AG10803 (cell line): ENCODE measurements around the gene PDE6A.
A peak's percentile ranks its signal among the peaks of the same experiment; 100 is the strongest.

ENCODE experiments used
- DNase-seq: peaks from one replicate; pipeline ENCODE4 v3.0.0; 2010; ENCODE audit warnings: low read depth
- H3K4me3 ChIP-seq: 2 replicates; pipeline ENCODE4 v1.5.1; 2011; ENCODE audit warnings: mild to moderate bottlenecking, low read length, control low read depth
- CTCF ChIP-seq: conservative IDR thresholded peaks from 2 replicates; pipeline ENCODE4 v1.5.1; 2011; ENCODE audit warnings: mild to moderate bottlenecking, low read length, control low read depth, inconsistent platforms

Gene PDE6A

GRCh38 chr5:149836451-149837139, 108.0 kb downstream of the PDE6A start:
- no peak overlapping the region for H3K4me3 ChIP-seq
- no peak for TF ChIP-seq CTCF
- no peak for DNase-seq

GRCh38 chr5:149834246-149834855, 110.2 kb downstream of the PDE6A start:
- TF ChIP-seq CTCF: peak; percentile 88
- H3K4me3 ChIP-seq: no peak overlapping the region
- peak; percentile 87 for DNase-seq

GRCh38 chr5:149833116-149833827, 111.3 kb downstream of the PDE6A start:
- no peak for DNase-seq
- no peak overlapping the region for H3K4me3 ChIP-seq
- no peak for TF ChIP-seq CTCF

DNA sequence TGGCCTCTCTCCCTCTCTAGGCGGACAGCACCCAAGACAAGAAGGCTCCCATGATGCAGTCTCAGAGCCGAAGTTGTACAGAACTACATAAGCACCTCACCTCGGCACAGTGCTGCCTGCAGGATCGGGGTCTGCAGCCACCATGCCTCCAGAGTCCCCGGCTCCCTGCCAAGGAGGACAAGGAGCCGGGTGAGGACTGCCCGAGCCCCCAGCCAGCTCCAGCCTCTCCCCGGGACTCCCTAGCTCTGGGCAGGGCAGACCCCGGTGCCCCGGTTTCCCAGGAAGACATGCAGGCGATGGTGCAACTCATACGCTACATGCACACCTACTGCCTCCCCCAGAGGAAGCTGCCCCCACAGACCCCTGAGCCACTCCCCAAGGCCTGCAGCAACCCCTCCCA, 112.0 kb downstream of the PDE6A start:
- TF ChIP-seq CTCF: no peak
- no peak overlapping the region for H3K4me3 ChIP-seq
- no peak for DNase-seq

- H3K4me3 ChIP-seq: no peak overlapping the region
- peak; percentile 3 for DNase-seq
- no peak for TF ChIP-seq CTCF
Measured at GRCh38 chr5:149831492-149831891, 113.1 kb downstream of the PDE6A start.

GRCh38 chr5:149830579-149830978, 114.0 kb downstream of the PDE6A start:
- H3K4me3 ChIP-seq: no peak overlapping the region
- no peak for TF ChIP-seq CTCF
- no peak for DNase-seq

DNA sequence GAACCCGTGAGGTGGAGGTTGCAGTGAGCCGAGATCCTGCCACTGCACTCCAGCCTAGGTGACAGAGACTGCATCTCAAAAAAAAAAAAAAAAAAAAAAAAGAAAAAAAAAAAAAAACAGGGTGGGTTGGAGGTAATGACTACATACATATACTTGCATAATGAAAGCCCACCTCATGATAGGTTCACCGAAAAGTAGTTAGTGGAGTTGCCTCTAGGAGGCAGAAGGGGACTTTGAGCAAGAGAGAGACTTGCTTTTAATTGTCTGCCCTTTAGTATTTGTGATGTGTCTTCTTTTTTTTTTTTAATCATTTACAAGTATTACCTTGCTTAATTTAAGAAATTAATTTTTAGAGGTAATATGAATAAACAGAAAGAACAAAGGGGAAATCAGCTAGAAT, 114.6 kb downstream of the PDE6A start:
- H3K4me3 ChIP-seq: no peak overlapping the region
- peak; percentile 15; the same call in 1 of the 2 replicates for TF ChIP-seq CTCF
- DNase-seq: peak; percentile 10
